Mesothelial cell of epicardium (in vitro differentiated cells): Measurements from ENCODE around the gene PIGX. TPM values are rescaled to one million over a fixed set of nuclear protein-coding genes. Genes with fewer than 3 reads are reported as not detected.
A peak's percentile ranks its signal among the peaks of the same experiment; 100 is the strongest.

Source experiments
- DNase-seq, 2 experiments: peaks; one replicate each; pipeline ENCODE4 v3.0.0; 2021; ENCODE audit warnings: low spot score in 2 of 2; ENCODE audit not compliant: unreplicated experiment in 2 of 2
- H3K27ac Mint-ChIP-seq: 2 replicates; pipeline ENCODE4 v1.8.0; 2021; ENCODE audit warnings: mixed read lengths
- H3K27me3 Mint-ChIP-seq: 2 replicates; pipeline ENCODE4 v1.8.0; 2021; ENCODE audit warnings: low read depth, mixed read lengths
- H3K36me3 Mint-ChIP-seq: 2 replicates; pipeline ENCODE4 v1.8.0; 2021; ENCODE audit warnings: mixed read lengths
- H3K4me1 Mint-ChIP-seq: 2 replicates; pipeline ENCODE4 v1.8.0; 2021; ENCODE audit warnings: mixed read lengths
- H3K4me3 Mint-ChIP-seq: 2 replicates; pipeline ENCODE4 v1.8.0; 2021; ENCODE audit warnings: mild to moderate bottlenecking, moderate library complexity, mixed read lengths
- H3K9me3 Mint-ChIP-seq: 2 replicates; pipeline ENCODE4 v1.8.0; 2021; ENCODE audit warnings: mixed read lengths
- total RNA-seq: library from RNA; stranded (reverse); gene quantifications from 3 replicates; pipeline ENCODE4 v1.2.1, GENCODE V29; 2021
- TF ChIP-seq, protein P1 (sequence below): fragments of 200-600 bp; sonication (generic); IDR thresholded peaks from one replicate; pipeline ENCODE4 v1.5.0; 2021; ENCODE audit warnings: antibody characterized with exemption; ENCODE audit not compliant: unreplicated experiment

The PIGX gene
- total RNA-seq = 24.8 to 26.4 TPM (median 25.9 TPM) in 3 replicates

DNA sequence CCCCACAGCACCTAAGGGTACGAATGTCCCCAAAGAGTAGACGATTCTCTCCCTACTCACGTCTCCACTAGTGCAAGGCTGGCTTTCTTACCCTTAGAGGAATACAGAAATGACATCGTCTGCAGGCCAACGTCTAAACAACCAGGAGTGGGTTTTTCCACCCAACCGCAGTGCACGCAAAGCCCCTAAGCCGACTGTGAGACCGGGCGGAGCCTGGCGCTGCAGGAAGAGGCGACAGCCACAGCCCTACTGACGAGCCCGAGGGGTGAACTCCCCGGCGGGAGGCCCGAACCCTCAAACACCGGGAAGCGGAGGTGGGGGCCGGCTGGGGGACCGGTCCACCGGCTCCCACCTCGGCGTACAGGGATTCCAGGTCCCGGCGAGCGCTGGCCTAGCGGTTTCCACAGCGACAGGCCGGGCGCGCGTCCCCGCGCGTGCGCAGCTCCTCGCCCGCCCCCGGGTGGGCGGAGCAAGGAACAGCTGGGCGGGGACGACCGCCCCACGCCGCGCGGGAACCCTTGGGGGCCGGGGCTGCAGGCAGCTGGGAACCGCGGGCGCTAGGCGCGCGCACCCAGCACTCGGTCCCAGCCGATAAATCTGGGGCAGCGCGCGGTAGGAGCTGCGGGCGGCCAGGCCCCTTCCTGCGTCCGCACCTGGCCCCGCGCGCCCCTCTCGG, at the start of gene PIGX, which contains the start of gene CEP19:
TSS of gene PIGX (plus strand) at position 540 of the 676 bp plus-strand sequence.
TSS of gene CEP19 (minus strand) at position 413 of the 676 bp plus-strand sequence. CDS start 3,593 bp downstream, outside the sequence.
- no peaks in the 10 kb centered on the region for H3K27me3 Mint-ChIP-seq
- peaks cover 15% of the 10 kb centered on the region for H3K4me1 Mint-ChIP-seq
- H3K9me3 Mint-ChIP-seq = no peaks in the 10 kb centered on the region
- H3K4me3 Mint-ChIP-seq = peak within 1 kb of the TSS; percentile 83
- H3K36me3 Mint-ChIP-seq = no peaks in the 10 kb centered on the region
- H3K27ac Mint-ChIP-seq = peak within 1 kb of the TSS; percentile 95
- TF ChIP-seq, protein P1, sequence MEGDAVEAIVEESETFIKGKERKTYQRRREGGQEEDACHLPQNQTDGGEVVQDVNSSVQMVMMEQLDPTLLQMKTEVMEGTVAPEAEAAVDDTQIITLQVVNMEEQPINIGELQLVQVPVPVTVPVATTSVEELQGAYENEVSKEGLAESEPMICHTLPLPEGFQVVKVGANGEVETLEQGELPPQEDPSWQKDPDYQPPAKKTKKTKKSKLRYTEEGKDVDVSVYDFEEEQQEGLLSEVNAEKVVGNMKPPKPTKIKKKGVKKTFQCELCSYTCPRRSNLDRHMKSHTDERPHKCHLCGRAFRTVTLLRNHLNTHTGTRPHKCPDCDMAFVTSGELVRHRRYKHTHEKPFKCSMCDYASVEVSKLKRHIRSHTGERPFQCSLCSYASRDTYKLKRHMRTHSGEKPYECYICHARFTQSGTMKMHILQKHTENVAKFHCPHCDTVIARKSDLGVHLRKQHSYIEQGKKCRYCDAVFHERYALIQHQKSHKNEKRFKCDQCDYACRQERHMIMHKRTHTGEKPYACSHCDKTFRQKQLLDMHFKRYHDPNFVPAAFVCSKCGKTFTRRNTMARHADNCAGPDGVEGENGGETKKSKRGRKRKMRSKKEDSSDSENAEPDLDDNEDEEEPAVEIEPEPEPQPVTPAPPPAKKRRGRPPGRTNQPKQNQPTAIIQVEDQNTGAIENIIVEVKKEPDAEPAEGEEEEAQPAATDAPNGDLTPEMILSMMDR = no peak
- DNase-seq = peak; percentile 84 to 92

DNA sequence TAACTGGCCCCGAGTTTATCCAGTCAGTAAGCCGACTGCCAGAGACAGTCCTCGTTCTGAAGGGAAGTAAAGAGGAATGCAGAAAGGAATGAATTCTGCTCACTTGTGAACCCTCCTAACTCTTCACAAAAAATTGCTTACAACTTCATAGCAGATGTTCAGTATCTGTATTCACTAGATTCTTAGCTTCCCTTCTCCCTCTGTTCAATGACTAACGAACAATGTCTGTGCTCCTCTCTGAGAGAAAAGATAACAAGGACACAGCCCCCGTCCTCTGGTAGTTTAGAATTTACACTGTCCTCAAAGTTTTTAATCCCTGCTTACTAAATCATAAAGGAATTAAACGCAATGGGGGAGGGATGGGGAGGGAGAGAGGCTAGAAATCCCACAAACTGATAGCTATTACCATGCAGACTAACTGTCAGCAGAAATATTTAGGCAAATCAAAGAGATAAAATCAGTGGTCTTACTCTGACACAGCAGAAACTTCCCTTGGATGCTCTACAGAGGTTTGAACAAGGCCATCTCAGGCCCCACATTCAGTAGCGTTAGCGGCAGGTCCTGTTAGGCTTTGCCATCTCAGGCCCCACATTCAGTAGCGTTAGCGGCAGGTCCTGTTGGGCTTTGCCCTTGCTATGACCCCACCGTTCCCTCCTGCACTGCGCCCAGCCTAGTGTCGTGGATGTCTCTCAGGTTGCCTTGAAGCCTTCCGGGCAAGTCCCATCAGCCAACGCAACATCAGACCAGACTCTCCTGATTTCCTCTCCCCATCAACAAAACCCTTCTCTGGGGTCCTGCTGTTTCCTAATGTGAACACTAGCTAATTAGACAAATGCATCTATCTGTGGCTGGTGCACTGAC, 49.2 kb upstream of the PIGX start:
- no peaks in the 10 kb centered on the region for H3K27me3 Mint-ChIP-seq
- DNase-seq = no peak

DNA sequence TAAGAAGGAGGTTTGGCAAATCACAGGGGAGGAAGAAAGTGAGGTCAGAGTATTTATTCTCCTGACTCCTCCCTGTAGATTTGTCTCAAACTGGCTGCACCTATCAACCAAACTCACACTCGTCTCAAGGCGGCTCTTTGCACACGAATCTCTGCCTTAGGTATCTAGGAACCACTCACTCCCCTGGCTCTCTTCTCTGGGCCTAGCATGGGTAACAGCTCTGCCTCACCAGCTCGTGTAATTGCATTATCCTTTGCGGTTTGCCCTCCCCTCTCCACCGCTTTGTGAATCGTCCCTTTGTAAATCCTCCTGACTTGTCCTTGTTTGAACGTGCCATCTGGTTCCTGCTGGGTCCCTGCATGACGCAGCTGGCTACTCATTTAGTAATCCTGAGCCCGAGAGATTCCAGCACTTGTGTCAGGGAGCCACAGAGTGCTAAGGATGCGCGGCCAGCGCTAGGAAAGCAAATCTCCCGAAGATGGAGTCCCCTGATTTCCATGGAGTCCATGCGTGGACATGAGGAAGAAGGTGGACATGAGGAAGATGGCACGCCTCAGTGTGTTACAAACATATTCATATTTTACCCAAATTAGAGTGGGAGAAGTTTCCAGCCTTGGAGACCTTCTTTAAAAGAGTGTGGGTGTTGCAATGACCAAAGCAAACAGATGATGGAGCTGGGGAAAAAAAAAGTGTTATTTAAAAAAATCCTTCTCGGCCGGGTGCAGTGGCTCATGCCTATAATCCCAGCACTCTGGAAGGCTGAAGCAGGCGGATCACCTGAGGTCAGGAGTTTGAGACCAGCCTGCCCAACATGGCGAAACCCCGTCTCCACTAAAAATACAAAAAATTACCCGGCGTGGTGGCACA, 45.9 kb upstream of the PIGX start:
- no peak for DNase-seq
- TF ChIP-seq, protein P1 = no peak
- no peak overlapping the region for H3K27ac Mint-ChIP-seq
- no peaks in the 10 kb centered on the region for H3K27me3 Mint-ChIP-seq
- H3K9me3 Mint-ChIP-seq = no peaks in the 10 kb centered on the region
- H3K36me3 Mint-ChIP-seq = no peaks in the 10 kb centered on the region
- H3K4me3 Mint-ChIP-seq = no peak overlapping the region
- peaks cover 21% of the 10 kb centered on the region for H3K4me1 Mint-ChIP-seq

More for the DNA sequence above, 49.2 kb upstream of the PIGX start:
- Mint-ChIP-seq H3K4me3 (no peak overlapping the region), H3K27ac (peak overlapping the region; percentile 75), H3K36me3 (no peaks in the 10 kb centered on the region), H3K4me1 (peaks cover 27% of the 10 kb centered on the region), H3K9me3 (no peaks in the 10 kb centered on the region)
- TF ChIP-seq, protein P1 = no peak

DNA sequence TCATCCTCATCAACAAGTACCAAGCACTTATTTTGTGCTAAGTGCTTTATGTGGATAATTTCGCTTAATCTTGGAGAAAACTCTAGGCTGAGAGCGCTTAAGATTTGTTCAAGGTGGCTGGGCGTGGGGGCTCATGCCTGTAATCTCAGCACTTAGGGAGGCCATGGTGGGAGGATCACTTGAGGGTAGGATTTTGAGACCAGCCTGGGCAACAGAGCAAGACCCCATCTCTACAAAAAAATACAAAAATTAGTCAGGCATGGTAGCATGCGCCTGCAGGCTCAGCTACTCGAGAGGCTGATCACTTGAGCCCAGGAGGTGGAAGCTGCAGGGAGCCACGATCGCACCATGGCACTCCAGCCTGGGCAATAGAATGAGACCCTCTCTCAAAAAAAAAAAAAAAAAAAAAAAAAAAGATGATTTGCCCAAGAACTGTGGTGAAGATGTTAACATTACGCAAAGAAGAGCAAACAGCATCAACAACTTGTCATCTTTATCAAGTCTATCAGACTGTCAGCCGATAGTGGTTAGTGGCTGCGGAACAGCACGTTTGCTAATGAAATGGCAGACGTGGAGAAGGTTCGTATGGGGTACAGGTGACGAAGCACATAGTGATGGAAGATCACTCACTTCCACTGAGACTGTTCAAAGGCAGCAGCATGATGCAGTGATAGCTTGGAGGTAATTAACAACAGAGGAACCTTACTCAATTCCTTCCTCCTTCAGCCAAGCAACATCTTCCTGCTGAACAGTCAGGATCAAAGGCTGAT, 44.9 kb upstream of the PIGX start:
- no peaks in the 10 kb centered on the region for H3K36me3 Mint-ChIP-seq
- H3K9me3 Mint-ChIP-seq = no peaks in the 10 kb centered on the region
- no peak overlapping the region for H3K4me3 Mint-ChIP-seq
- TF ChIP-seq, protein P1 = no peak
- no peak overlapping the region for H3K27ac Mint-ChIP-seq
- H3K27me3 Mint-ChIP-seq = no peaks in the 10 kb centered on the region
- peaks cover 18% of the 10 kb centered on the region for H3K4me1 Mint-ChIP-seq
- no peak for DNase-seq

DNA sequence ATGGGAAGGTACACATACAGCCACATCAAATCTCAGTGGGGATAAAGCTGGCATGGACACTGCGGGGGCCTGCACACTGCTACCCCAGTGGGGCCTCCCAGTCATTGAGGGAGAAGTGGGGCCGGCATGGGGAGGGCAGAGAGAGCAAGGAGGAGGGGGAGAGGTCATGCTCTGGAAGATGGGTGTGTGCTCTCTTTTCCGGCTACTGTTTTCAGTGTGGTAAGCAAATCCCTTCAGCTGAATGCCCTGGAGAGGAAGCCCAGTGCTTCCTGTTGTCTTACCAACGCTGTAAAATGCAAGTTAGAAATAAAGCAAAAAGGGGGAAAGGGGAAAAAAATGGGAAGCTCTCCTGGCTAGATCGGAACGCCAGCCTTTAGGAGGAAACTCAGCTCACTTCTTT, 41.8 kb upstream of the PIGX start:
- Mint-ChIP-seq H3K4me3 (no peak overlapping the region), H3K27me3 (no peaks in the 10 kb centered on the region), H3K27ac (no peak overlapping the region), H3K9me3 (peaks cover 5% of the 10 kb centered on the region), H3K36me3 (no peaks in the 10 kb centered on the region), H3K4me1 (peaks cover 7% of the 10 kb centered on the region)
- TF ChIP-seq, protein P1 = no peak
- DNase-seq = no peak
